HG03039 (cell line): ENCODE data around the gene NFIA.

ENCODE experiments used
- ATAC-seq: cut with Tn5 transposase; IDR thresholded peaks from one replicate; pipeline ENCODE4 v1.9.1; 2021; ENCODE audit warnings: mild to moderate bottlenecking, moderate library complexity; ENCODE audit not compliant: unreplicated experiment

The NFIA gene

GRCh38 chr1:61098906-61099437 lies 16.6 kb downstream of the NFIA start:
- no peak for ATAC-seq

- no peak for ATAC-seq
Measured at GRCh38 chr1:61100578-61100977, 18.2 kb downstream of the NFIA start.

GRCh38 chr1:61101536-61101935 lies 19.2 kb downstream of the NFIA start:
- ATAC-seq = no peak

- no peak for ATAC-seq
Measured at GRCh38 chr1:61102041-61102440, 19.7 kb downstream of the NFIA start.

- ATAC-seq = no peak
Measured at GRCh38 chr1:61102621-61103020, 20.3 kb downstream of the NFIA start.

DNA sequence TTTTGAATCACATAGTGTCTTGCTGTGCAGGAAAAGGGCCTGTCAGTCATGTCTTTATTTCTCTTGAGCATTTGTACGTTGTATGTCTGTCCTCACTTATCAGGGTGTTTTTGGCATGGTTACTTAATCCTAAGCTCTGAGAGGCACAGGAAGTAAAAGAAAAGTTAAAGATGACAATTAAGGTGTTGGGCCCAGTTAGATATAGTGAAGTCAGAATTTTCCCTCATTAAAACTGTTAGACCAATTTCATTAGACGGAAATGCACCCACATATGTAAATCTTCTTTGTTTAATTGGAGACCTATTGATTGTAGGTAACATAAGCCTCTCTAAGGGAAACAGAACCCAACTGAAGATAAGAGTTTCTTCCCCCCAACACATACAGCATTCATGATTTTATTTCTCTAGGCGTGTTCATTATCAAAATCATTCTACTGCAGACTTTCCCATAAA lies 21.9 kb downstream of the NFIA start:
- ATAC-seq = no peak

DNA sequence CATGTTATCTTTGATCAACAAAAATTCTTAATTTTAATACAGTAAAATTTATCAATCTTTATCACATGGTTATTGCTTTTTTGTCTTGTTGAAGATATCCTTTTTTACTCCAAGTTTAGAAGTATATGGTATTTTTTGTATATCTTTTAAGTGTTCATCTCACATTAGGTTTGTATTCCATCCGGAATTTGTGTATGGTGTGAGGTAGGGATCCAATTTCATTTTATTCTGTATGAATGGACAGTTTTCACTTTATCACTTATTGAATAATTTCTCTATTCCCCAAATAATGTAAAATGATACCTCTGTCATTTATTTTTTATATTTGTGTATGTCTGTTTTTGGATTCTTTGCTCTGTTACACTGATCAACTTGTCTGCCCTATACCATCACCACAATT lies 25.3 kb downstream of the NFIA start:
- no peak for ATAC-seq

- no peak for ATAC-seq
Measured at GRCh38 chr1:61109158-61109557, 26.8 kb downstream of the NFIA start.

- ATAC-seq = no peak
Measured at GRCh38 chr1:61109910-61110309, 27.5 kb downstream of the NFIA start.

GRCh38 chr1:61110554-61110953 lies 28.2 kb downstream of the NFIA start:
- ATAC-seq = no peak

DNA sequence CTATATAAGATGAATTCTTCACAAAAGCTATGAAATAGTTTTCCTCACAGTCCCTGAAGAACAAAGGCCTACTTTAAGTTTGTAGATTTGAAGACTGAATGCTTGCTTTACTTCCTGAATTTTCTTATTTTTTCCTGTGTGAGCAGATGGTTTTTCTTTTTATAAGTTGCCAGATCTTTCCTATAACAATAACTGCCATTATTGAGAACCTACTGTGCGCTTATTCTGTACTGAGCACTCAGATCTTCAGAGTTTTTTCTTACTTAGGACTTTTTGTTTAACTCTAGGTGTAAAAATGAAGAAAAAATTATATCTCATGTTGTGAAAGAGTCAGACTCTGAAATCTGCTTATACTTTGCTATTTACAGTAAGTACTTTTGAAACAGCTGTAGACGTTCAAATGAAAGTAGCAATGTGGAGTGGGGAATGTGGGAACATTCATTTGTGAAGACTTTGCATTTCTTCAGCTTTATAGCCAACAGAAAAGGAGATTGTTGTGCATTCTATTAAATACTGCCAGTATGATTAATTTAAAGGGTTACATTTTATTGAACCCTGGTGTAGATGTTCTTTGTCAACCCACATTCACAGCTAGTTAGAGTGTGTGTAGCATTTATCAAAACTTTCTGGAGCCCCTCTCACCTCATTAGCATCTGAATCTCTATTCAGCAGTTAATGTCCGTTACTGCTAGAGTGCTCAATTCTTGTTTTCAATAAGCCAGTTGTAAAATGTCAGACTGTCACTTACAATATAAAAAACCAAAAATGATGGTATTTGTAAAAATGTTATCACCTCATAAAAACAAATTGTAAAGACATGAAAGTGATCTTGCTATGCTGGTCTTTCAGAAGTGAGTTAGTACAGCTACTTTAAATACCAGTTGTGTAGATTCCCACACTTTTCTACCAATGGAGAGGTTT lies 29.0 kb downstream of the NFIA start:
- no peak for ATAC-seq

- ATAC-seq = no peak
Measured at GRCh38 chr1:61114178-61114870, 32.0 kb downstream of the NFIA start.

GRCh38 chr1:61115436-61115835 lies 33.1 kb downstream of the NFIA start:
- ATAC-seq = no peak

DNA sequence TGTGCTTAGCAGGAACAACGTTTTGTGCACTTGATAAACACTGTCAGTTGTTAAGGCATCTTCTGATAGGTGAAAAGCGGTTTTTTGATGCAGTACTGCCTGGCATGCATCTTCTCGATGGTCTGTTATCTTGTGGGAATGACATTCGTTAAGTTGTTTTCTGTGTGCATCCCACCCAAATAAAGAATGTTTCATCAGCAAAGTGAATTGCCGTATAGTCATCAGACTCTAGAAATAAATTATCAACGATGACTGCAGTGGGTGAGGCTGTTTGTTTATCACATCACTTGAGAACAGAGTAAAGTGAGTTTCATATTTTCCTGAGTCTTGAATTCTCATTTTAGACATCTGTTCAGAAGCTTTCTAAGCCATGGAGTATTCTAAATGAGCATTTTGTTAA lies 34.1 kb downstream of the NFIA start:
- no peak for ATAC-seq

- no peak for ATAC-seq
Measured at GRCh38 chr1:61117283-61117682, 34.9 kb downstream of the NFIA start.

- ATAC-seq = no peak
Measured at GRCh38 chr1:61119085-61119484, 36.7 kb downstream of the NFIA start.

GRCh38 chr1:61120246-61120840 lies 38.0 kb downstream of the NFIA start:
- no peak for ATAC-seq

DNA sequence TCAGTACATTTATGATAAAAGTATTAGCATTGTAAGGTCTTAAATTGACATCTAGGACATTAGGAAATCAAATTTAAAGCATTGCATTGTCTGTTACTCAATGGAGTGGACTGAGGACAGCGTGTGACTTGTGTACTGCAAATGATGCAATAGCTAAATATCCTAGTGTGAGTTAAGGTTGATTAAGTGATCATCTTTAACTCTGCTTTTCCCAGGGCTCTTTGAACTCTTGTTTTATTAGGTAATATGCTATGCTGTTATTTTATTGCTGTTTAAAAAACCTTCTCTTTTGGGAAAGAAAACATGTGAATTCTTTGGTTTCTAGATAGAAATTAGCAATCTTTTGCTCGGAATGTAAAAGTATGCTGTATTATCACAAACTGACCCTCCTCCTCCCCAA lies 38.6 kb downstream of the NFIA start:
- no peak for ATAC-seq

GRCh38 chr1:61121631-61122030 lies 39.3 kb downstream of the NFIA start:
- no peak for ATAC-seq

DNA sequence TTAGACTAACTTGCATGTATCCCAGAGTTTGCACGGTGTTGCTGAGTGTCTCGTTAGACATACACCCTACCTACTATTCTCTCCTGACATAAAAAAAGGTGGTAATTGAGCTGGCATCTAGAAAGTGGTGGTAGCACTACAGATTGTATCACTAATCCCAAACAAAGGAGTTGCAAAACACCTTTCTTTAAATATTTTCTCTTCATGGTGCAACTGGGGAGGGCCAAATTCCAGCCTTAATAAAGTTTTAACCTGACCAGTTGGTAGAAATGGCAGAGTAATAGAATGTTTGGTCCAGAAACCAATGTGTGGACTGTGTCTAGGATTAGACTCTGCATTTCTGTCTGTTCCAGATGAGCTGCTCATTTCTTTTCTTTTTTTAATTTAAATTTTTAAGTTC lies 40.0 kb downstream of the NFIA start:
- no peak for ATAC-seq

GRCh38 chr1:61123326-61123725 lies 41.0 kb downstream of the NFIA start:
- no peak for ATAC-seq

GRCh38 chr1:61124078-61124477 lies 41.7 kb downstream of the NFIA start:
- no peak for ATAC-seq
